ENCODE results near the gene LUZP2. TPM values are rescaled to one million over a fixed set of nuclear protein-coding genes. Genes with fewer than 3 reads are reported as not detected.

LUZP2 gene
- total RNA-seq, 2 donors from 2014 or later = 0.28 to 4.1 TPM

Small RNAs within 50 kb of the gene (small RNA-seq; reads per million reads assigned to genes)
- gene RF00019 = 0 reads per million in 2 donors
